Measurements from ENCODE around the gene PDE10A. TPM values are rescaled to one million over a fixed set of nuclear protein-coding genes. Genes with fewer than 3 reads are reported as not detected.

Gene PDE10A
- total and polyA plus RNA-seq, 12 donors, result 6.8 to 20.4 (median 14.2) TPM

- DNase-seq (no peak), ATAC-seq (no peak)
- no peaks in the 10 kb centered on the region for H3K27me3 ChIP-seq
- no peaks in the 10 kb centered on the region for H3K9me3 ChIP-seq
- intact Hi-C loops (cut with DNase I), result no loop called here
- H3K27ac ChIP-seq, result no peak overlapping the region
- 92 to 96% methylated on average over 4 of the region's 4 CpGs for WGBS, 2 donors
- no peak overlapping the region for H3K4me3 ChIP-seq
- no peak for TF ChIP-seq CTCF (IDR thresholded peaks at IDR 0.05)
- H3K36me3 ChIP-seq, result no peaks in the 10 kb centered on the region
- H3K4me1 ChIP-seq, result peaks cover 0 to 31% (median 8%) of the 10 kb centered on the region in 9 donors
Observed at GRCh38 chr6:165628955-165629354, 34.1 kb downstream of the PDE10A start.

- intact Hi-C loops (cut with DNase I), result no loop called here
- DNase-seq (no peak), ATAC-seq (no peak)
- no peak overlapping the region for H3K4me3 ChIP-seq
- H3K27me3 ChIP-seq, result no peaks in the 10 kb centered on the region
- H3K4me1 ChIP-seq, result peaks cover 0 to 28% (median 5%) of the 10 kb centered on the region in 9 donors
- H3K9me3 ChIP-seq, result no peaks in the 10 kb centered on the region
- no peaks in the 10 kb centered on the region for H3K36me3 ChIP-seq
- H3K27ac ChIP-seq, result no peak overlapping the region
- TF ChIP-seq CTCF (IDR thresholded peaks at IDR 0.05), result no peak
- WGBS, 2 donors, result 80 to 86% methylated on average over 4 of the region's 4 CpGs
Observed at GRCh38 chr6:165627366-165627765, 35.7 kb downstream of the PDE10A start.

GRCh38 chr6:165626711-165627110, 36.3 kb downstream of the PDE10A start:
- intact Hi-C loops (cut with DNase I), result no loop called here
- no peak for DNase-seq
- Histone ChIP-seq H3K27me3 (no peaks in the 10 kb centered on the region), H3K4me1 (peaks cover 0 to 27% (median 5%) of the 10 kb centered on the region in 9 donors), H3K36me3 (no peaks in the 10 kb centered on the region), H3K9me3 (no peaks in the 10 kb centered on the region), H3K27ac (no peak overlapping the region), H3K4me3 (no peak overlapping the region)
- WGBS, 2 donors, result 72 to 80% methylated on average over 6 of the region's 6 CpGs
- no peak for TF ChIP-seq CTCF (IDR thresholded peaks at IDR 0.05)
- ATAC-seq, result no peak

GRCh38 chr6:165624871-165625639, 38.0 kb downstream of the PDE10A start:
- H3K36me3 ChIP-seq, result no peaks in the 10 kb centered on the region
- H3K4me3 ChIP-seq, result no peak overlapping the region
- H3K9me3 ChIP-seq, result no peaks in the 10 kb centered on the region
- H3K27me3 ChIP-seq, result no peaks in the 10 kb centered on the region
- peaks cover 0 to 18% (median 1%) of the 10 kb centered on the region in 9 donors for H3K4me1 ChIP-seq
- H3K27ac ChIP-seq, result no peak overlapping the region
- TF ChIP-seq CTCF (IDR thresholded peaks at IDR 0.05), result no peak
- WGBS, 2 donors, result 96 to 98% methylated on average over 6 of the region's 6 CpGs
- DNase-seq (no peak), ATAC-seq (peak in 1 of 8 donors; percentile 42)
- intact Hi-C loops (cut with DNase I), result no loop called here
